Loucy (cell line): ENCODE results near the gene MUS81.

Source experiments
- H2AFZ ChIP-seq: fragments of 200-600 bp; sonication (generic); 2 replicates; pipeline ENCODE4 v1.6.0; 2016; ENCODE audit warnings: antibody characterized with exemption, mild to moderate bottlenecking, low read length, moderate library complexity
- H3F3A ChIP-seq: fragments of 200-600 bp; 2 replicates; pipeline ENCODE4 v1.6.0; 2016; ENCODE audit warnings: antibody characterized with exemption, low read depth, mild to moderate bottlenecking
- H3K27me3 ChIP-seq: fragments of 200-600 bp; sonication (generic); 2 replicates; pipeline ENCODE4 v1.6.1; 2014; ENCODE audit warnings: low read length, mild to moderate bottlenecking; ENCODE audit not compliant: insufficient read depth, poor library complexity, severe bottlenecking
- H3K36me3 ChIP-seq: fragments of 200-600 bp; sonication (generic); 2 replicates; pipeline ENCODE4 v1.6.1; 2016; ENCODE audit warnings: low read length; ENCODE audit not compliant: insufficient read depth
- H3K4me1 ChIP-seq: fragments of 200-600 bp; sonication (generic); 2 replicates; pipeline ENCODE4 v1.5.1; 2014; ENCODE audit warnings: low read length, mild to moderate bottlenecking; ENCODE audit not compliant: insufficient read depth, poor library complexity, severe bottlenecking
- H3K4me2 ChIP-seq: fragments of 200-600 bp; sonication (generic); 2 replicates; pipeline ENCODE4 v1.6.0; 2014; ENCODE audit warnings: antibody characterized with exemption, low read length, low read depth, mild to moderate bottlenecking; ENCODE audit not compliant: poor library complexity, severe bottlenecking
- H3K4me3 ChIP-seq: fragments of 200-600 bp; sonication (generic); 2 replicates; pipeline ENCODE4 v1.5.1; 2014; ENCODE audit warnings: low read length, mild to moderate bottlenecking, mixed read lengths; ENCODE audit not compliant: poor library complexity, severe bottlenecking
- H3K79me2 ChIP-seq: fragments of 200-600 bp; sonication (generic); 2 replicates; pipeline ENCODE4 v1.6.1; 2014; ENCODE audit warnings: low read length; ENCODE audit not compliant: insufficient read depth
- H3K9ac ChIP-seq: fragments of 200-600 bp; sonication (generic); 2 replicates; pipeline ENCODE4 v1.6.0; 2014; ENCODE audit warnings: mild to moderate bottlenecking, low read depth, low read length, moderate library complexity; ENCODE audit not compliant: poor library complexity, severe bottlenecking
- H3K9me2 ChIP-seq: fragments of 200-600 bp; sonication (generic); replicated peaks from 2 replicates; pipeline ENCODE4 v1.6.1; 2016; ENCODE audit warnings: low read depth, low read length, mixed read lengths
- H3K9me3 ChIP-seq: fragments of 200-600 bp; sonication (generic); 2 replicates; pipeline ENCODE4 v1.6.1; 2014; ENCODE audit warnings: mild to moderate bottlenecking, antibody characterized with exemption, low read length, low read depth; ENCODE audit not compliant: insufficient read depth
- H4K20me1 ChIP-seq: fragments of 200-600 bp; sonication (generic); 2 replicates; pipeline ENCODE4 v1.6.0; 2014; ENCODE audit warnings: antibody characterized with exemption, low read length, mild to moderate bottlenecking; ENCODE audit not compliant: insufficient read depth, poor library complexity, severe bottlenecking
- CTCF ChIP-seq: fragments of 200-600 bp; sonication (generic); conservative IDR thresholded peaks from 2 replicates; pipeline ENCODE4 v1.5.1; 2014; ENCODE audit warnings: mild to moderate bottlenecking, antibody characterized with exemption, low read length
- EZH2phosphoT487 ChIP-seq: fragments of 200-600 bp; IDR thresholded peaks from 2 replicates; pipeline ENCODE4 v1.6.1; 2018; ENCODE audit warnings: antibody characterized with exemption, mild to moderate bottlenecking, moderate library complexity, borderline replicate concordance

The MUS81 gene

GRCh38 chr11:65903068-65903481 lies 42.8 kb downstream of the MUS81 start:
- Histone ChIP-seq H3K36me3 (no peaks in the 10 kb centered on the region), H3K4me1 (peaks cover 7% of the 10 kb centered on the region), H3K4me3 (no peak overlapping the region), H3K27me3 (no peaks in the 10 kb centered on the region), H3K9me3 (no peaks in the 10 kb centered on the region), H2AFZ (peak overlapping the region; percentile 66; the same call in 1 of the 2 replicates), H4K20me1 (no peaks in the 10 kb centered on the region), H3F3A (no peaks in the 10 kb centered on the region), H3K9me2 (no peaks in the 10 kb centered on the region), H3K4me2 (no peak overlapping the region), H3K9ac (peak overlapping the region; percentile 35), H3K79me2 (no peaks in the 10 kb centered on the region)
- TF ChIP-seq EZH2phosphoT487: no peak
- TF ChIP-seq CTCF: no peak

GRCh38 chr11:65903715-65904114 lies 43.5 kb downstream of the MUS81 start:
- H3K9me2 ChIP-seq: no peaks in the 10 kb centered on the region
- H3K9ac ChIP-seq: no peak overlapping the region
- no peaks in the 10 kb centered on the region for H3K36me3 ChIP-seq
- TF ChIP-seq CTCF (no peak), EZH2phosphoT487 (no peak)
- peaks cover 7% of the 10 kb centered on the region for H3K4me1 ChIP-seq
- no peaks in the 10 kb centered on the region for H3K9me3 ChIP-seq
- no peak overlapping the region for H3K4me2 ChIP-seq
- no peaks in the 10 kb centered on the region for H3K79me2 ChIP-seq
- no peak overlapping the region for H3K4me3 ChIP-seq
- H3K27me3 ChIP-seq: no peaks in the 10 kb centered on the region
- no peaks in the 10 kb centered on the region for H4K20me1 ChIP-seq
- H3F3A ChIP-seq: no peaks in the 10 kb centered on the region
- 0 out of 2 replicates have a peak overlapping the region, but pooled peaks have one; percentile 66 for H2AFZ ChIP-seq

GRCh38 chr11:65906602-65907001 lies 46.4 kb downstream of the MUS81 start:
- no peaks in the 10 kb centered on the region for H3K27me3 ChIP-seq
- H4K20me1 ChIP-seq: no peaks in the 10 kb centered on the region
- no peaks in the 10 kb centered on the region for H3F3A ChIP-seq
- no peak for TF ChIP-seq CTCF
- TF ChIP-seq EZH2phosphoT487: no peak
- no peaks in the 10 kb centered on the region for H3K9me3 ChIP-seq
- no peak overlapping the region for H3K9ac ChIP-seq
- no peaks in the 10 kb centered on the region for H3K79me2 ChIP-seq
- H3K36me3 ChIP-seq: no peaks in the 10 kb centered on the region
- no peaks in the 10 kb centered on the region for H3K9me2 ChIP-seq
- H3K4me1 ChIP-seq: peaks cover 7% of the 10 kb centered on the region
- no peak overlapping the region for H2AFZ ChIP-seq
- no peak overlapping the region for H3K4me3 ChIP-seq
- no peak overlapping the region for H3K4me2 ChIP-seq
